GM23338 (cell line): ENCODE results near the gene HAUS8. TPM values are rescaled to one million over a fixed set of nuclear protein-coding genes. Genes with fewer than 3 reads are reported as not detected.
A peak's percentile ranks its signal among the peaks of the same experiment; 100 is the strongest.

ENCODE experiments used
- ATAC-seq: fragments of 200-7000 bp; cut with Tn5 transposase; 3 replicates; pipeline ENCODE4 v1.9.1; 2020
- DNase-seq: peaks from one replicate; pipeline ENCODE4 v3.0.0-alpha.2; 2015; ENCODE audit warnings: low spot score
- H2AFZ ChIP-seq: fragments of 200-600 bp; sonication (generic); 2 replicates; pipeline ENCODE4 v1.8.0; 2016; ENCODE audit warnings: antibody characterized with exemption, mild to moderate bottlenecking, moderate library complexity
- H3F3A ChIP-seq: fragments of 200-600 bp; sonication (generic); replicated peaks from 2 replicates; pipeline ENCODE4 v1.8.0; 2017; ENCODE audit warnings: antibody characterized with exemption, mixed run types, low read depth
- H3K27ac ChIP-seq: fragments of 200-600 bp; sonication (generic); 2 replicates; pipeline ENCODE4 v1.6.1; 2016; ENCODE audit warnings: low read depth
- H3K27me3 ChIP-seq: fragments of 200-600 bp; sonication (generic); 2 replicates; pipeline ENCODE4 v1.8.0; 2016; ENCODE audit warnings: mild to moderate bottlenecking, mixed run types, moderate library complexity; ENCODE audit not compliant: insufficient read depth
- H3K36me3 ChIP-seq: fragments of 200-600 bp; sonication (generic); 2 replicates; pipeline ENCODE4 v1.8.0; 2016; ENCODE audit warnings: mild to moderate bottlenecking; ENCODE audit not compliant: insufficient read depth
- H3K4me1 ChIP-seq: fragments of 200-600 bp; sonication (generic); 2 replicates; pipeline ENCODE4 v1.8.0; 2016; ENCODE audit warnings: mild to moderate bottlenecking, moderate library complexity; ENCODE audit not compliant: insufficient read depth
- H3K4me2 ChIP-seq: fragments of 200-600 bp; sonication (generic); 2 replicates; pipeline ENCODE4 v1.7.1; 2017; ENCODE audit warnings: mixed run types
- H3K4me3 ChIP-seq: fragments of 200-600 bp; sonication (generic); 2 replicates; pipeline ENCODE4 v1.6.1; 2016; ENCODE audit warnings: mixed run types
- H3K79me2 ChIP-seq: fragments of 200-600 bp; sonication (generic); replicated peaks from 2 replicates; pipeline ENCODE4 v1.8.0; 2017; ENCODE audit warnings: mild to moderate bottlenecking; ENCODE audit not compliant: insufficient read depth
- H3K9me2 ChIP-seq: fragments of 200-600 bp; sonication (generic); 2 replicates; pipeline ENCODE4 v1.8.0; 2017; ENCODE audit not compliant: insufficient read depth
- H4K20me1 ChIP-seq: fragments of 200-600 bp; sonication (generic); replicated peaks from 2 replicates; pipeline ENCODE4 v1.8.0; 2017; ENCODE audit warnings: mild to moderate bottlenecking; ENCODE audit not compliant: insufficient read depth
- H3K27ac Mint-ChIP-seq: 2 replicates; pipeline ENCODE4 v1.8.0; 2020; ENCODE audit warnings: inconsistent platforms, mild to moderate bottlenecking, moderate library complexity, mixed read lengths
- H3K27me3 Mint-ChIP-seq: 3 replicates; pipeline ENCODE4 v1.8.0; 2022; ENCODE audit warnings: low read depth, mild to moderate bottlenecking, moderate library complexity, mixed read lengths, inconsistent platforms; ENCODE audit not compliant: insufficient read depth, poor library complexity
- H3K36me3 Mint-ChIP-seq: 3 replicates; pipeline ENCODE4 v1.8.0; 2021; ENCODE audit warnings: low read depth, mild to moderate bottlenecking, inconsistent platforms, moderate library complexity, mixed read lengths
- H3K4me1 Mint-ChIP-seq: 3 replicates; pipeline ENCODE4 v1.8.0; 2020; ENCODE audit warnings: mild to moderate bottlenecking, inconsistent platforms, mixed read lengths
- H3K4me3 Mint-ChIP-seq: 3 replicates; pipeline ENCODE4 v1.8.0; 2021; ENCODE audit warnings: moderate library complexity, mild to moderate bottlenecking, inconsistent platforms, mixed read lengths
- H3K9me3 Mint-ChIP-seq: 3 replicates; pipeline ENCODE4 v1.8.0; 2020; ENCODE audit warnings: moderate library complexity, mild to moderate bottlenecking, inconsistent platforms, mixed read lengths
- CREB1 ChIP-seq: fragments of 250-450 bp; sonication (Bioruptor Pico); IDR thresholded peaks from 2 replicates; pipeline ENCODE4 v1.5.0; 2020; ENCODE audit warnings: low read depth, mild to moderate bottlenecking, moderate library complexity
- CTCF ChIP-seq, 2 experiments: fragments of 200-600 bp in 1 of 2; sonication (generic) in 1 of 2; conservative IDR thresholded peaks; 2 replicates each; pipeline versions ENCODE4 v1.5.1 to v1.6.1; 2016 to 2017; ENCODE audit warnings: antibody characterized with exemption in 2 of 2, low read depth in 2 of 2, mild to moderate bottlenecking in 2 of 2, moderate library complexity in 1 of 2
- EZH2 ChIP-seq: fragments of 200-600 bp; sonication (generic); IDR thresholded peaks from one replicate; pipeline ENCODE4 v1.8.0; 2017; ENCODE audit warnings: antibody characterized with exemption, mild to moderate bottlenecking, low read depth; ENCODE audit not compliant: unreplicated experiment
- EZH2phosphoT487 ChIP-seq: fragments of 200-600 bp; sonication (generic); IDR thresholded peaks from one replicate; pipeline ENCODE4 v1.8.1; 2018; ENCODE audit warnings: antibody characterized with exemption; ENCODE audit not compliant: unreplicated experiment
- JUNB ChIP-seq: IDR thresholded peaks from one replicate; pipeline ENCODE4 v1.6.1; 2016; ENCODE audit warnings: antibody characterized with exemption; ENCODE audit not compliant: unreplicated experiment
- NANOG ChIP-seq: IDR thresholded peaks from 2 replicates; pipeline ENCODE4 v1.6.1; 2016; ENCODE audit warnings: antibody characterized with exemption, borderline replicate concordance
- POLR2AphosphoS5 ChIP-seq: IDR thresholded peaks from 2 replicates; pipeline ENCODE4 v1.6.1; 2016; ENCODE audit warnings: antibody characterized with exemption, low read depth
- REST ChIP-seq: IDR thresholded peaks from one replicate; pipeline ENCODE4 v1.6.1; 2018; ENCODE audit warnings: antibody characterized with exemption; ENCODE audit not compliant: unreplicated experiment
- STAT1 ChIP-seq: IDR thresholded peaks from one replicate; pipeline ENCODE4 v1.6.1; 2016; ENCODE audit warnings: antibody characterized with exemption; ENCODE audit not compliant: unreplicated experiment
- ZNF114 ChIP-seq: fragments of 250-450 bp; sonication (Bioruptor Pico); IDR thresholded peaks from 2 replicates; pipeline ENCODE4 v1.5.0; 2020; ENCODE audit warnings: mild to moderate bottlenecking, moderate library complexity
- ZNF331 ChIP-seq: fragments of 250-450 bp; sonication (Bioruptor Pico); IDR thresholded peaks from 2 replicates; pipeline ENCODE4 v1.5.0; 2020; ENCODE audit warnings: low read depth, mild to moderate bottlenecking, moderate library complexity
- polyA plus RNA-seq: library from polyadenylated mRNA; unstranded; fragments of >200 nt; fragmentation: Nextera tagmentation; extraction: Ambion mirVana; gene quantifications from 2 replicates; pipeline ENCODE4 v1.2.1, GENCODE V29; 2016
- total RNA-seq: library from RNA; depleted of rRNA; stranded (reverse); fragments of >200 nt; shearing (Covaris generic); gene quantifications from 2 replicates; pipeline ENCODE4 v1.2.3, GENCODE V29; 2014

HAUS8 gene
- total and polyA plus RNA-seq, 2 experiments from 2014 or later, result 11.1 to 33.3 TPM

- no peak for ATAC-seq
- Mint-ChIP-seq H3K4me3 (no peak overlapping the region), H3K27me3 (peaks cover 10% of the 10 kb centered on the region), H3K4me1 (peaks cover under 1% of the 10 kb centered on the region; the same call in 2 of the 3 replicates), H3K27ac (peak overlapping the region; percentile 48; the same call in 1 of the 2 replicates), H3K9me3 (peaks cover 3% of the 10 kb centered on the region; the same call in 1 of the 3 replicates), H3K36me3 (no peaks in the 10 kb centered on the region)
- DNase-seq, result no peak
- no peak overlapping the region for H3K27ac ChIP-seq
- H3K36me3 ChIP-seq, result no peaks in the 10 kb centered on the region
- no peaks in the 10 kb centered on the region for H3K79me2 ChIP-seq
- no peak overlapping the region for H3K4me3 ChIP-seq
- no peaks in the 10 kb centered on the region for H3K27me3 ChIP-seq
- H2AFZ ChIP-seq, result no peak overlapping the region
- no peaks in the 10 kb centered on the region for H3K9me2 ChIP-seq
- no peak overlapping the region for H3K4me2 ChIP-seq
- H3F3A ChIP-seq, result no peaks in the 10 kb centered on the region
- H4K20me1 ChIP-seq, result no peaks in the 10 kb centered on the region
- H3K4me1 ChIP-seq, result no peaks in the 10 kb centered on the region
- TF ChIP-seq REST, result no peak
Measured at GRCh38 chr19:17036640-17037039, 38.6 kb downstream of the HAUS8 start.

- H2AFZ ChIP-seq, result no peak overlapping the region
- no peaks in the 10 kb centered on the region for H3K79me2 ChIP-seq
- Mint-ChIP-seq H3K9me3 (peaks cover 2% of the 10 kb centered on the region; the same call in 1 of the 3 replicates), H3K36me3 (no peaks in the 10 kb centered on the region), H3K4me3 (no peak overlapping the region), H3K4me1 (no peaks in the 10 kb centered on the region; the same call in 2 of the 3 replicates), H3K27me3 (peaks cover 9% of the 10 kb centered on the region), H3K27ac (no peak overlapping the region)
- no peak overlapping the region for H3K27ac ChIP-seq
- no peak for DNase-seq
- no peaks in the 10 kb centered on the region for H3K4me1 ChIP-seq
- ATAC-seq, result no peak
- H3K4me2 ChIP-seq, result no peak overlapping the region
- H3K9me2 ChIP-seq, result no peaks in the 10 kb centered on the region
- H3K4me3 ChIP-seq, result no peak overlapping the region
- H4K20me1 ChIP-seq, result no peaks in the 10 kb centered on the region
- no peaks in the 10 kb centered on the region for H3K36me3 ChIP-seq
- H3K27me3 ChIP-seq, result no peaks in the 10 kb centered on the region
- no peaks in the 10 kb centered on the region for H3F3A ChIP-seq
- TF ChIP-seq ZNF331 (CRISPR knock-in tag) (no peak), POLR2AphosphoS5 (no peak), REST (no peak), EZH2 (no peak), NANOG (no peak), STAT1 (no peak), CREB1 (no peak), ZNF114 (CRISPR knock-in tag) (no peak), JUNB (no peak), EZH2phosphoT487 (no peak), CTCF (conservative IDR thresholded peaks at IDR 0.05; ENCODE audit: low read depth in 2 of 2) (no peak)
Measured at GRCh38 chr19:17035842-17036424, 39.3 kb downstream of the HAUS8 start.
